ENCODE data around the gene APPBP2.

APPBP2 gene

DNA sequence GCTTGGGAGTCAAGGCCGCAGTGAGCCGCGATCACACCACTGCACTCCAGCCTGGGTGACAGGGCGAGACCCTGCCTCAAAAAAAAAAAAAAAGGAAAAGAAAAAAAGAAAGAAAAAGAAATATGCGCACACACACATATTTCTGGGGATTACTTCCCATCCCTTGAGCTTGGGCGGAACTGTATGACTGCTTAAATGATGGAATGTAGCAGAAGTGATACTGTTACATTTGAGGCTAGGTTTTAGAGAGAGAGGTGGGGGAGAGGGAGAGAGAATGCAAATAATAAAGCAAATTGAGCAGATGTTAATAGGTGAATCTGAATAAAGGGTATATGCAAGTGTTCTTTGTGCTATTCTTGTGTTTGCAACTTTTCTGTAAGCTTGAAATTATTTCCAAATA lies 122.1 kb downstream of the APPBP2 start:
- no peak overlapping the region for H3K27ac ChIP-seq (ENCODE audit: insufficient read depth, low read depth, low read length, poor library complexity, severe bottlenecking)

DNA sequence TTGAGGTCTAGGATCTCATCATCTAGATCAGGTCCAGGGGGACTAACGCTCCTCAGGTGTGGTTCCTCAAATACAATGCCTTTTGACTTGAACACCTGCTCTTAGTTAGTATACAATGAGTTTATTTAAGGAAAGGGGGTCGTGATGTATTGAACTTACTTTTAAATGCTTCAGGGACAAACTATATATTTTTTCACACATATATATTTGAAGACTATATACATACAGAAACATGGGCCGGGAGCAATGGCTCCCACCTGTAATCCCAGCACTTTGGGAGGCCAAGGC lies 122.6 kb downstream of the APPBP2 start:
- Histone ChIP-seq H3K4me3 (ENCODE audit: insufficient read depth, low read depth, low read length) (no peak overlapping the region), H3K27me3 (ENCODE audit: control insufficient read depth, insufficient read depth, low read length, poor library complexity, severe bottlenecking) (no peaks in the 10 kb centered on the region), H3K36me3 (ENCODE audit: control insufficient read depth, insufficient read depth, low read length) (no peaks in the 10 kb centered on the region), H3K9me3 (ENCODE audit: control insufficient read depth, low read length) (no peaks in the 10 kb centered on the region), H3K4me1 (ENCODE audit: control insufficient read depth, insufficient read depth, low read length) (no peaks in the 10 kb centered on the region), H3K27ac (ENCODE audit: insufficient read depth, low read depth, low read length, poor library complexity, severe bottlenecking) (no peak overlapping the region)
- WGBS, 2 experiments, result 94 to 98% methylated on average over 2 of the region's 3 CpGs

More for the DNA sequence above, 122.1 kb downstream of the APPBP2 start:
- Histone ChIP-seq H3K4me1 (ENCODE audit: control insufficient read depth, insufficient read depth, low read length) (no peaks in the 10 kb centered on the region), H3K4me3 (ENCODE audit: insufficient read depth, low read depth, low read length) (no peak overlapping the region), H3K27me3 (ENCODE audit: control insufficient read depth, insufficient read depth, low read length, poor library complexity, severe bottlenecking) (no peaks in the 10 kb centered on the region), H3K9me3 (ENCODE audit: control insufficient read depth, low read length) (no peaks in the 10 kb centered on the region), H3K36me3 (ENCODE audit: control insufficient read depth, insufficient read depth, low read length) (no peaks in the 10 kb centered on the region)
- WGBS, 2 experiments, result 91 to 95% methylated on average over 6 of the region's 6 CpGs

DNA sequence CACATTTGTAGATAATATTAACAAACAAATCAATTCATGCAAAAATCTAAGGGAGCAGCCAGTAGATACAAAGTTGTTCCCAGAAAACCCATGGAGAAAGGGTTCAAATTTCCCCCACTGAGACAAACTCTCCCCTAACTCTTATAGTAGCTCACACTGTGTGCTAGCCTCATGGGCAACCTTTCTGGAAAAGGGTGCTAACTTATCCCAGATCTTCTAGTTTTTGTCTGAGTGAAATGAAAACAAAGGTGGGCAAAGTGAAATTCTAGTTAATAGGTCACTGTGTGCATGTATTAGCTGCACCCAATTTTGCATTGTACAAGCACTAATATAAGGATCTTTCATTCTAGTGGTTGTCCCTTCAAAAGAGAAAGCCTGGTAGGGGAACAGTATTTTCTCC lies 124.2 kb downstream of the APPBP2 start:
- H3K27ac ChIP-seq (ENCODE audit: insufficient read depth, low read depth, low read length, poor library complexity, severe bottlenecking), result no peak overlapping the region
- no peaks in the 10 kb centered on the region for H3K27me3 ChIP-seq (ENCODE audit: control insufficient read depth, insufficient read depth, low read length, poor library complexity, severe bottlenecking)
- no peaks in the 10 kb centered on the region for H3K36me3 ChIP-seq (ENCODE audit: control insufficient read depth, insufficient read depth, low read length)
- no peak overlapping the region for H3K4me3 ChIP-seq (ENCODE audit: insufficient read depth, low read depth, low read length)
- no peaks in the 10 kb centered on the region for H3K9me3 ChIP-seq (ENCODE audit: control insufficient read depth, low read length)
- H3K4me1 ChIP-seq (ENCODE audit: control insufficient read depth, insufficient read depth, low read length), result no peaks in the 10 kb centered on the region

DNA sequence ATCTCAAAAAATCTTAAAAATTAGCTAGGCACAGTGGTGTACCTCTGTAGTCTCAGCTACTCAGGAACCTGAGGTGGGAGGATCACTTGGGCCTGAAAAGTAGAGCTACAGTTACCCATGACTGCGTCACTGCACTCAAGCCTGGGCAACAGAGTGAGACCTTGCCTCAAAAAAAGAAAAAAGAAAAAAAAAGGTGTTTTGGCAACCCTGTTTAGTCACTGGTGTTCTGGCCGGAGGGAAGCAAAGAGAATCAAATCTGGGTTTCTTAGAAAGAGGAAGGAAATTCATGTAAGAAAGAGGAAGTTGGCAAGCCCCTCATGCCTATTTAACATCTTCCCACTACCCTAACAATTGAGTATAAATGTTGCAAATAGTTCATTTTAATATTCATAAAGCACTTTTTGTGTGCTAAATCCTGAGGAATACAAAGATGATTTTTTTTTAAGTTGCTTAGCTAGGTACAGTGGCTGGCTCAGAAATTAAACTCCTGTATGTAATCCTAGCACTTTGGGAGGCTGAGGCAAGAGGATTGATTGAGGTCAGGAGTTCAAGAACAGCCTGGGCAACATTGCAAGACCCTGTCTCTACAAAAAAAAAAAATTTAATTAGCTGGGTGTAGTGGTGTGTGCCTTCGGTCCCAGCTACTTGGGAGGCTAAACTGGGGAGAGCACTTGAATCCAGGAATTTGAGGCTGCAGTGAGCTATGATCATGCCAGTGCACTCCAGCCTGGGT lies 127.6 kb downstream of the APPBP2 start:
- H3K9me3 ChIP-seq (ENCODE audit: control insufficient read depth, low read length), result no peaks in the 10 kb centered on the region
- H3K4me1 ChIP-seq (ENCODE audit: control insufficient read depth, insufficient read depth, low read length), result no peaks in the 10 kb centered on the region
- H3K27me3 ChIP-seq (ENCODE audit: control insufficient read depth, insufficient read depth, low read length, poor library complexity, severe bottlenecking), result no peaks in the 10 kb centered on the region
- H3K36me3 ChIP-seq (ENCODE audit: control insufficient read depth, insufficient read depth, low read length), result no peaks in the 10 kb centered on the region
- H3K4me3 ChIP-seq (ENCODE audit: insufficient read depth, low read depth, low read length), result no peak overlapping the region
- no peak overlapping the region for H3K27ac ChIP-seq (ENCODE audit: insufficient read depth, low read depth, low read length, poor library complexity, severe bottlenecking)
- 88 to 99% methylated on average over 3 of the region's 3 CpGs for WGBS, 2 experiments

DNA sequence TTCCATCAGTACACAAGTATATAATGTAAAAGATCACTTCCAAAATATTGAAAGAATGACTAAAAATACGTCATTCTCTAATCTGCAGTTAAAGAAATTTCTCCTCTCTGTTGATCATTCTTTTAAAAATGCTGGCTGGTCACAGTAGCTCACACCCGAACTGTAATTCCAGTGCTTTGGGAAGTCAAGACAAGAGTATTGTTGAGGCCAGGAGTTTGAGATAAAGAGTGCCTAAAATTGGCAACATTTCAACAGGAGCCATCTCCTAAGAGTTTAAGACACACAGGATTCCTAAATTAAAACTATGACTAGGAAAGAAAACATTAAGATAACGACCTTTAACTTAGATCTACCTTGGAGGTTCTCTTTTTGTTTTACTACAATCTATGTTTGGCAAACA lies 129.6 kb downstream of the APPBP2 start:
- 92 to 93% methylated on average over 3 of the region's 3 CpGs for WGBS, 2 experiments

DNA sequence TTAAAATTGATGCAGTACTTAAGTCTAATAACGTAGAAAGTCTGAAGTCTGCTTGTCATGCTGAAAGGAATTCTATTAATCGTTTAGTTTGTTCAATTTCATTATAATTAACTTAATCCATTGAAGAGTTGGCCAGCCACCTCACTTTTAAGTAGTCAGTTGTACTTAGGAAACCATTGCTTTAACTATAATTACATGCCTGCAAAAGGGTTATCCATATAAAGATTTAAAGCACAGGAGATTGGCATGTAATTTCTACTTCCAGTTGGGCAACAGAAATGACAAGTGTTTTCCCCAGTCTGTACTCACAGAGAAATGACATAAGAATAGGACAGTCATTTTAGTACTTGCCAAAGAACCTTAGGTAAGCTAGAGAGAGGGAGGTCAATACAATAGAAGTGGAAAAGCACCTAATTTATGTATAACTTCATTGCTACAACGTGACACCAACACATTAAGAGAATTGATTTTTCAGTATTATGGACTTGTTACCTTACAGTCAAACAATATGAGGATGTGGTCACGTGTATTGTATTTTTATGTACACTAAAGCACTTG lies 130.5 kb downstream of the APPBP2 start:
- H3K9me3 ChIP-seq (ENCODE audit: control insufficient read depth, low read length), result no peaks in the 10 kb centered on the region
- H3K36me3 ChIP-seq (ENCODE audit: control insufficient read depth, insufficient read depth, low read length), result no peaks in the 10 kb centered on the region
- H3K27ac ChIP-seq (ENCODE audit: insufficient read depth, low read depth, low read length, poor library complexity, severe bottlenecking), result no peak overlapping the region
- no peak overlapping the region for H3K4me3 ChIP-seq (ENCODE audit: insufficient read depth, low read depth, low read length)
- H3K27me3 ChIP-seq (ENCODE audit: control insufficient read depth, insufficient read depth, low read length, poor library complexity, severe bottlenecking), result no peaks in the 10 kb centered on the region
- WGBS, 2 experiments, result 92 to 100% methylated on average over 1 to 4 of the region's 4 CpGs
- H3K4me1 ChIP-seq (ENCODE audit: control insufficient read depth, insufficient read depth, low read length), result peaks cover 1% of the 10 kb centered on the region

More for the DNA sequence above, 129.6 kb downstream of the APPBP2 start:
- Histone ChIP-seq H3K36me3 (ENCODE audit: control insufficient read depth, insufficient read depth, low read length) (no peaks in the 10 kb centered on the region), H3K27me3 (ENCODE audit: control insufficient read depth, insufficient read depth, low read length, poor library complexity, severe bottlenecking) (no peaks in the 10 kb centered on the region), H3K9me3 (ENCODE audit: control insufficient read depth, low read length) (no peaks in the 10 kb centered on the region), H3K27ac (ENCODE audit: insufficient read depth, low read depth, low read length, poor library complexity, severe bottlenecking) (no peak overlapping the region), H3K4me1 (ENCODE audit: control insufficient read depth, insufficient read depth, low read length) (no peaks in the 10 kb centered on the region), H3K4me3 (ENCODE audit: insufficient read depth, low read depth, low read length) (no peak overlapping the region)

DNA sequence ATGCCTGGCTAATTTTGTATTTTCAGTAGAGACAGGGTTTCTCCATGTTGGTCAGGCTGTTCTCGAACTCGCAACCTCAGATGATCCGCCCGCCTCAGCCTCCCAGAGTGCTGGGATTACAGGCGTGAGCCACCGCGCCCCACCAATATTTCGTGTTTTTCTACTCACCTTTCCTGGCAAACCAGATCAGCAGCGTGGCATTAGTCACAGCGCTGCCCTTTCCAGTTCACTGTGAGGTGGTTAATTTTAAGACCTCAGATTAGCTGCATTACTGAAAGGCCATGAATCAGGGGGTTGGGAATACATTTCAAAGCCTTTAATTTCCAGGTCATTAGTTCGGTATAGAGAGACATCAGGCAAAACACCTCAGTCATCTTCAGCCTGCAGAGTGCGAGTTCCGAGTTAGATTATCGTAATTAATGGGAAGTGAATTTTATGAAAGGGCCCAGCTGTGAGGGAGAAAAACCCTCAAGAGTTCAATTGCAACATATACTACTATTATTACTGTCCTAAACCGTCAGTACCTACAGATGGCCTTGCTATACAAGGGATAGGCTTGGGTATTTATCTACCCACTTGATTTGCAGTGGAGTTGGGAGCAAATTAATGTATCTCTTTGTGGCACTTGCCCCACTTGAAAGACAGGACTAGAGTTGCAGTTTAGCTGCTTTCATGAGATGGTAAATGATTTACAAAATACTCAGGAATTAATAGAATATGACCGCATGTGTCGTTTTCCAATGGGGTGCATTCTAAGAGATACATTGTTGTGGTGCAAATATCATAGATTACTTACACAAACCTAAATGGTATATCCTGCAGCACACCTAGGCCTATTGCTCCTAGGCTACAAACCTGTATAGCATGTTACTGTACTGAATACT lies 132.0 kb downstream of the APPBP2 start:
- no peaks in the 10 kb centered on the region for H3K27me3 ChIP-seq (ENCODE audit: control insufficient read depth, insufficient read depth, low read length, poor library complexity, severe bottlenecking)
- H3K9me3 ChIP-seq (ENCODE audit: control insufficient read depth, low read length), result no peaks in the 10 kb centered on the region
- no peaks in the 10 kb centered on the region for H3K36me3 ChIP-seq (ENCODE audit: control insufficient read depth, insufficient read depth, low read length)
- no peak overlapping the region for H3K4me3 ChIP-seq (ENCODE audit: insufficient read depth, low read depth, low read length)
- no peak overlapping the region for H3K27ac ChIP-seq (ENCODE audit: insufficient read depth, low read depth, low read length, poor library complexity, severe bottlenecking)
- H3K4me1 ChIP-seq (ENCODE audit: control insufficient read depth, insufficient read depth, low read length), result peaks cover 6% of the 10 kb centered on the region
- 95 to 98% methylated on average over 14 to 17 of the region's 17 CpGs for WGBS, 2 experiments
